ENCODE measurements around the gene SNAPIN.
A peak's percentile ranks its signal among the peaks of the same experiment; 100 is the strongest.

SNAPIN gene

DNA sequence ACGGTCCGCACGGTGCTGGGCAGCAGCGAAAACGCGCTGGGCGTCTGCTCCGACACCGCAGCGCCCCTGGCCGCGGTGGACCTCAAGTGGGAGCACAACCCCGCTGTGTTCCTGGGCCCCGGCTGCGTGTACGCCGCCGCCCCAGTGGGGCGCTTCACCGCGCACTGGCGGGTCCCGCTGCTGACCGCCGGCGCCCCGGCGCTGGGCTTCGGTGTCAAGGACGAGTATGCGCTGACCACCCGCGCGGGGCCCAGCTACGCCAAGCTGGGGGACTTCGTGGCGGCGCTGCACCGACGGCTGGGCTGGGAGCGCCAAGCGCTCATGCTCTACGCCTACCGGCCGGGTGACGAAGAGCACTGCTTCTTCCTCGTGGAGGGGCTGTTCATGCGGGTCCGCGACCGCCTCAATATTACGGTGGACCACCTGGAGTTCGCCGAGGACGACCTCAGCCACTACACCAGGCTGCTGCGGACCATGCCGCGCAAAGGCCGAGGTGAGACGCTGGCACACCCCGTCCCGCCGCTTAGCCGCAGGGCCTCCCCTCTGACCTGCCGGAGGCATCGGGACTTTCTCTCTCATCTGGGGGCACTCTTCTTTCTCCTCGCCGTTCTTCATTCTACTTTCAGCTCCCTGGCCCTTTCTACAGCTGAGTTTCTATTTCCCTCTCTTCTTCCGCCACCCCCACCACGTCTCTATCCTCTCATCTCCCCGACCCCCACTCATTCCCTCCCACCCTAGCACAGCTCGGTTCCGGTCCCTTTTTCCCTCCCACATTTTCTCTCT, 21.0 kb downstream of the SNAPIN start:
- DNase-seq: no peak

DNA sequence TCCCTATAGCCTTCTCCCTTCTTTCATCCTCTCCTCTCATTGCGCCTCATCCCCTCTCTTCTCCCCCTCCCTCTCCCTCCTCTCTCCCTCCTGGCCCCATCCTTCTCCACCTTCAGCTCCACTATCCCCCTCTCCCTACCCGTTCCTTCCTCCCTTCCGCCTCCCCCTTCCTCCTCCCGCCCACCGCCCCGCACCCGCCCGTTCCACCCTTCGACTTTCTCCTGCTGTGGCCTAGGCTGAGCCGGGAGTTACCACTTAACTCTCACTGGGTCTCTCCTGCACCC, 21.6 kb downstream of the SNAPIN start:
- no peak for DNase-seq

DNA sequence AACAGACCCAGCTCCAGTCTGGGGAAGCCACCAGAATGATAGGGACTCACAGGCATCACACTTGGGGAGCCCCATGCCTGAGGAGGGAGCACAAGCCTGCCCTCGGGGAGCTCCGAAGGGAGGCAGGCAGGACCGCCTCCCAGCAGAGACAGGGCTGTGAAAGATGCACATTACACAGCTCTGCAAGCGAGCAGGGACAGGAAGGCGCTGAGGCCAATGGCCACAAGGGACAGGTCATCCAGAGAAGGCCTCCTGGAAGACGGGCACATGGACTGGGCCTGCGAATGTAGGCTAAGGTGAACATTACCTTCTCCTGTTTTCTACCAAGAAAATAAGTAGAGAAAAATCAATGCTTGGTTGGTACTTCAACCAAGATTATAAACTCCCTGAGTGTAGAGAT, 24.2 kb downstream of the SNAPIN start:
- DNase-seq: no peak

DNA sequence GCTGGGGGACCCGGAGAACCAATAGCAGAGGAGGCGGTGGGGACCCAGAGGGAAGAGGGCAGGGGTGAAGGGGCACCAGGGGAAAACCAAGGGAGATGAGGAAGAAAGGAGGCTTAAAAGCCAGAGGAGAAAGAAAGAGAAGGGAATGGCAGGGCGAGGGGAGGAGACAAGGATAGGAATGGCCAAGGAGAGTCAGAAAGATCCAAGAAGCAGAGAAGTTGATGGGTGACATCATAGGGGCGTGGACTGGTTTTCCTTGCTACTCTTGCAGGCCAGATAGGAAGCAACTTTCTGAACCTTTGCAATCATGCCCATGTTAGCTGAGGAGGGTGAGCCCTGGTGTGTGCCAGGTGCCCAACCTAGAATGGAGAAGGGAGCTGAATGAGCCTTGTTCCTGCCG, 25.4 kb downstream of the SNAPIN start:
- no peak for DNase-seq

DNA sequence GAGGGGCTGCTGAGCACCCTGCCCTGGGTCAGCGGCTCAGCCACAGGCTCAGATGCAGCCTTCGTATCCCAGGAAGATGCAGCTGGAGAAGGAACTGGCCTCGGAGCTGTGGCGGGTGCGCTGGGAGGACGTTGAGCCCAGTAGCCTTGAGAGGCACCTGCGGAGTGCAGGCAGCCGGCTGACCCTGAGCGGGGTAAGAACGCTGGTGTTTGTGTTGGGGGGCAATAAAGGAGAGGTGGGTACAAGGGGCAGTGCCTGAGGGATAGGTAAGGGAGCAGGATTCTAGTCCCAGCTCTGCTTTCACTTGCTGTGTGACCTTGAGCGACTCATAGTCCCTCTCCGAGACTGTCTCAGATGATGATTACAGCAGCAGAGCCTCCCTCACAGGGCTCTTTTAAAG, 26.4 kb downstream of the SNAPIN start:
- no peak for DNase-seq

DNA sequence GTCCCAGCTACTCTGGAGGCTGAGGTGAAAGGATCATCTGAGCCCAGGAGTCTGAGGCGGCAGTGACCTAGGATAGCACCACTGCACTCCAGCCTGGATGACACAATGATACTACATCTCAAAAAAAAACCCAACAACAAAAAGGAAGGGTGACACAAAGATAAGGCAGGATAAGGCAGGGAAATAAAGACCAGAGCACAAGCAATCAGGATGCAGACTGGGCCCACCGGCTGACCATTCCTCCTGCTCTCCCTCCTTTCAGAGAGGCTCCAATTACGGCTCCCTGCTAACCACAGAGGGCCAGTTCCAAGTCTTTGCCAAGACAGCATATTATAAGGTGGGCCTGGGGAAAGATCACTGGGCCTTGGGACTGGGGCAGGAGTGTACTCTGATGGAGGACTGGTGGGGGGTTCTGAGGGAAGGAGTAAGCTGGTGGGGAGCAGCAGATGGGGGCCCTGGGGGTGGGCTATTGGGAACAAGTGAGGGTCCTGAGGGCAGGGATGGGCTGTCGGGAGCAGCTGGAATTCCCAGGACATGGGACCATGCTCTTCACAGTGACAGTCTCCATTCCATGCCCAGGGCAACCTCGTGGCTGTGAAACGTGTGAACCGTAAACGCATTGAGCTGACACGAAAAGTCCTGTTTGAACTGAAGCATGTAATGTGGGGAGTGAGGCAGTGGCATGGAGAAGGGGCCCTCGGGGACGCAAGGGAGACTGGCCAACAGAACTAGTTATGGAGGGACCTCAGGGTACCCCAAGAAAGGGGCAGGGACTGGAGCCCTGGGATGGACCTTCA, 27.2 kb downstream of the SNAPIN start:
- DNase-seq: no peak

DNA sequence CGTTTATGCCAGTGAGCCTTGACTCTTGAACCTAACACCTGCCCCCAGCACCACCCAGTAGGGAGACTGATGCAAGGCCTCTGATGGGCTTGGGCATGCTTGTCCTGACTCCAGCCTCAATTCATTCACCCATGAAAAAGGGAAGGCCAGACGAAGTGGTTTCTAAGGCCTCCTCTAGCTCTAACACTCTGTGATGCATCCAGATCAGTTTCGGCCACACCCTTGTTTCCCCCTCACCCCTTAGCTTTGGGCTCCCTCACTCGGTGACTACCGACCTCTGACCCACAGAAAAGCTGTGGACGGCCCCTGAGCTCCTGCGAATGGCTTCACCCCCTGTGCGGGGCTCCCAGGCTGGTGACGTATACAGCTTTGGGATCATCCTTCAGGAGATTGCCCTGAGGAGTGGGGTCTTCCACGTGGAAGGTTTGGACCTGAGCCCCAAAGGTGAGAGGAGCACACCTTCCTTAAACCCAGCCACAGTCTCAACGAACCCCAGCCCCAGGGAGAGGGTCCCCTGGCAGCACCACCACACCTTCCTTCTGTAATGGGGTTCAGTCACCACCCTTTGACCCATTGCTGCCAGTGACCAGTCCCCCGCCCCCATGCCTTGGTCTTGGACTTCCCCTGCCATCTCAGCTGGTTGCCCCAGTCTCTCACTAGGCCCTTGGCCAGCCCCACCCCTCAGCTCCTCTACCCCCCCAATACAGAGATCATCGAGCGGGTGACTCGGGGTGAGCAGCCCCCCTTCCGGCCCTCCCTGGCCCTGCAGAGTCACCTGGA, 29.0 kb downstream of the SNAPIN start:
- DNase-seq: no peak

DNA sequence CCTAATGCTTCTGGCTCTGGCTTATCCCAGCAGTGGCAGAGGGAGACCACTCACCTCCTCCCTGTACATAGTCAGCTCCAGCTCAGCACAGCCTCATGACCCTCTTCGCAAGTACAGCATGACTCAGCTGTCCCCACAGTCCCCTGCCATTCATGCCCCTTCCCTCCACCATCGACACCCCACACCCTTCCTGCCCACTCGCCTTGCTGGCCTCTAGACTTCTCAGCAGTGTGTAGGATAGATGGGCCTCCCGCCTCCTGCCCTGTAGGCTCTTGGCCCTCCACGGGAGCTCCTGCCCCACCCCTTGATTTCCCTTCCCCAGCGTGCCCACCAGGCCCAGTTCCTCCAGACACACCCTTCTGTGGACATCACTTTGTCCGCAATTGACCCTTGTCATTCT, 29.8 kb downstream of the SNAPIN start:
- DNase-seq: no peak

DNA sequence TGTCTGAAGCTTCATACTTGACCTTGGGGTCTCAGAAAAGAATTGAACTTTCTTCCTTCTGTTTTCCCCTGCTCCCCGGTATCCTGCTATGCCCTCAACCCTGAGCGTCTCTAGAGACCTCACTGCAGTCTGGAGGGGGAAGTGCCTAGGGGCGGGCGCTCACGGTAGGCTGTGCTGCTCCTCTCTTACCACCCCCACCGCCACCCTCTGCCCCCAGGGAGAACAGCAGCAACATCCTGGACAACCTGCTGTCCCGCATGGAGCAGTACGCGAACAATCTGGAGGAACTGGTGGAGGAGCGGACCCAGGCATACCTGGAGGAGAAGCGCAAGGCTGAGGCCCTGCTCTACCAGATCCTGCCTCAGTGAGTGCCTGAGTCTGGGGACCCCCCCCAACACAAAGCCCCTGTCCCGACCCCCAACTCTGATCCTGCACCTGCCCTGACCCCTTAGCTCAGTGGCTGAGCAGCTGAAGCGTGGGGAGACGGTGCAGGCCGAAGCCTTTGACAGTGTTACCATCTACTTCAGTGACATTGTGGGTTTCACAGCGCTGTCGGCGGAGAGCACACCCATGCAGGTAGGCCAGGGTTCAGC, 30.3 kb downstream of the SNAPIN start:
- DNase-seq: no peak

DNA sequence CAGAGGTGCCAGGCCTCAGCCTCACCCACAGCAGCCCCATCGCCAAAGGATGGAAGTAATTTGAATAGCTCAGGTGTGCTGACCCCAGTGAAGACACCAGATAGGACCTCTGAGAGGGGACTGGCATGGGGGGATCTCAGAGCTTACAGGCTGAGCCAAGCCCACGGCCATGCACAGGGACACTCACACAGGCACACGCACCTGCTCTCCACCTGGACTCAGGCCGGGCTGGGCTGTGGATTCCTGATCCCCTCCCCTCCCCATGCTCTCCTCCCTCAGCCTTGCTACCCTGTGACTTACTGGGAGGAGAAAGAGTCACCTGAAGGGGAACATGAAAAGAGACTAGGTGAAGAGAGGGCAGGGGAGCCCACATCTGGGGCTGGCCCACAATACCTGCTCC, 35.0 kb downstream of the SNAPIN start:
- no peak for DNase-seq

DNA sequence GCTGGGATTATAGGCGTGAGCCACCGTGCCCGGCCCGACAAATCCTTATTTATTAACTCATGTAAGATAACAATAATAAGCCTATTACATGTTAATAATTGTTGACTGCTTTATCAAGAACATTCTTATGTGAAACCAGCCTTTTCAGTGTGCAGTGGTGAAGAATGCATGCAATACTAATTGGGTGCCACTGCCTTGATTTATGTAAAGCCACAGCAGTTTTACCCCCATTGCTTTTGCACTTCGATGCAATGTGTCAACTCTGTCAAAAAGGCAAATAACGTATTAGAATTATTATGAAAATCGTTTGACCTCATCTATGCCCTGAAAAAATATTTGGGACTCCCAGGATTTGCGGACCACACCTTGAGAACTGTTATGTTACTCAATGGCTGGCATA, 38.2 kb downstream of the SNAPIN start:
- no peak for DNase-seq

DNA sequence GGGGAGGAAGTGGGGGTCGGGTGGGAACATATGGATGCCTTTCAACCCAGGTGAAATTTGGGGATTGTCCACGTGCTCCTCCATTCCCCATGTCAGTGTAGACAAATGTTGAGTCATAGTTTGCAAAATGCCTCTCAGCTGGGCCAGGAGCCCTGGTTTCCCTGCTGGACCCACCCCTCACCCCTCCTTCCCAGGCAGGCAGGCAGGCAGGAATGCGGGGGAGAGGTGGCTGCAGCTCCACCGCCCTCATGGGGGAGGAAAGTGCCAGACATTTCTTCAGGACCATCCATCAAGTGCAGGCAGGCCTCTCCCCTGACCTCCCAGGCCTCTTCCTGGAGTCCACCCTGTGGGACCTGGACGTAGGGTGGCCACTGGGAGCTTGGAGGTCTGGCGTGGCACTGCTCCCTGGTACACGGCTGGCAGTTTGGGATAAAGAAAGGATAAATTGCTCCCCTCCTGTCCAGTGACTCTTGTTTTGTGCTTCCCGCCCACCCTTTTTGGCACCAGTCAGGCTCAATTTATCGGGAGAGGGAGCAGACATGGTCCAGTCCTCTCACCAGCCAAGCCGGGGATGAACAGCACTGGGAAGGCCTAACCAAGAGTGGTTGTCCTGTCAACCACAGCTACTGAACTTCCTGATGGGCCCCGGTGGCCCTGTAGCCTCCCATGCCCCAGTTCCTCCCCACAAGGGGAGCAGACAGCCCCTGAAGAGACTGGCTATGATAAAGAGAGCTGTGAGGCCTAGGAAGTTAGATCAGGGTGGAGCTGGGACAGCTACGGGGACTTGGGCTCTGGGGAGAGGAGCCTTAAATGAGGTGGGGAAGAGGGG, 38.9 kb downstream of the SNAPIN start:
- DNase-seq: peak; percentile 53

DNA sequence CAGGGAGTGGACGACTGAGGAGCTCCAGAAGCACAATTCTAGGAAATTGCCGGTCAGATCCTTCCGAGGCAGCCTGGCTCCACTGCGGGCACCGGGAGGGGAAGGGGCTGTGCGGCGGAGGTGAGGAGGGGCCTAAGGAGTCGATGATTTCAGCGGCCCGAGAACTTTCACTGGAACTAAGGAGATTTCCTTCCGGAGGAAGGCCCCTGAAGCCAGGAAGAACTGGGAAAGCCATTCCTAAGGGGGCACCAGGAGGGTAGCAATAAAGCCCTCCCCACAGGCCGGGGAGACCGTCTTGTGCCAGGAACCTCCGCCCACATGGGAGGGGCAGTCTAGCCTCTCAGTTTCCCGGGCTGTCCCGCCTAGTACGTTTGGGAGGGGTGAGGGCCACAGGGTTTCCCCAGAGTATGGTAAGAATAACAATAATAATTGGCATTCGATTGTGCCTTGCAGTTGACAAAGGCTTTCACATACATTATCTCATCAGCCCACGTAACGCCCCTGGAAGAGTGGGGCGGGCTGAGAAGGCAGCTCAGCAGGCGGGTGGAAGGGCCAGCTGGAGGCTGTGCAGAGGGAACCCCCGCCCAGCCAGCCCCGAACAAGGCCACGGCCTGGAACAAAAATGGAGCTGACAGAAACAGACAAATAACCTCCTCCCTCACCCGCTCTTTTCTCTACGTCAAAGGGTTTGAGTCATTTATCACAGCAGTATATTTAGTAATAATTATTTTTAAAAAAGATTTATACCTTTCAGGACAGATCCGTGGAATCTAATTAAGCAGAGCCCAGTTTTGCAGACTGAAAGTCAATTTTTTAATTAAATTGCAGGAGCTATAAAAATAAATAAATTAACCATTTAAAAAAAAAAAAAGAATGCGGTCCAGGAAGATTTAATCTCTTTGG, 39.8 kb downstream of the SNAPIN start:
- DNase-seq: peak; percentile 87

DNA sequence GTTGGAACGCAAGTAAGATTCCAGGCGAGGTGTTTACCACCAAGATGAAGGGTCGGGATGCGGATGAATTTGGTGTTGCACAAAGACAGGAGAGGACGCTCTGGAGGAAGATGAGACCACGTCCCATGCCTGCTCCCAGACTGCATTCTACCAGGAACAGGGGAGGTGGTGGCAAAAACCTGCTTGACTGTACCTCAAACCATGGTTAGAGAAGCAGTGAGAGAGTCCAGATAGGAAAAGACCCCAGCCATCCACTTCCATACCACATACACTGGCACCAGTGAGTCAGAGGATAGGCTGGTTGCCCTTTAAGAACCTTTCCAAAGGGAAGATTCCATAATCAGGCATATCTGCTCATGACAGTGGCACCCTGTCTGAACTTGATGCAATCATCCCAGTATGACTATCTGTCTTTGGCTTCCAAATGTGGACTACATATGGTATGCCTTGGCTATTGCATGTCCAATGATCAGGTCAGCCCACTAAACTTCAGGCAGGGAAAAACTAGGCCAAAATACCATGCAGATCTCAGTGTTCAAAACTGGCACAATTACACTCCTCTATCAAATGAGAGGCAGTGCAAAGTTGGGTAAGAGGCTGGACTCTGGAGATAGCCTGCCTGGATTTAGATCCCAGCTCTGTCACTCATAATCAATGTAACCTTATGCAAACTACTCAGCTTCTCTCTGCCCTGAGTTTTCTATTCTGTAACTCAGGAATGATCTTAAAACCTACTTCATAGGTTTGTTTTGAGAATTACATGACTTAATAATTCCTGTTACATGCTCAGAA, 40.6 kb downstream of the SNAPIN start:
- DNase-seq: peak; percentile 22

DNA sequence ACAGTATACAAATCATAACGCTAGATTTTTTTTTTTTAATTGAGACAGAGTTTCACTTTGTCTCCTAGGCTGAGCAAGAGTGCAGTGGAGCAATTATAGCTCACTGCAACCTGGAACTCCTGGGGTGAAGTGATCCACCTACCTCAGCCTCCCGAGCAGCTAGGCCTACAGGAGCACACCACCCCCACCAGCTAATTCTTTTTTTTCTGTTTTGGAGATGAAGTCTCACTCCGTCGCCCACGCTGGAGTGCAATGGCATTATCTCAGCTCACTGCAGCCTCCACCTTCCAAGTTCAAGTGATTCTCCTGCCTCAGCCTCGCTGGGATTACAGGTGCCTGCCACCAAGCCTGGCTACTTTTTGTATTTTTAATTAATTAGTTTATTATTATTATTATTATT, 41.3 kb downstream of the SNAPIN start:
- no peak for DNase-seq

DNA sequence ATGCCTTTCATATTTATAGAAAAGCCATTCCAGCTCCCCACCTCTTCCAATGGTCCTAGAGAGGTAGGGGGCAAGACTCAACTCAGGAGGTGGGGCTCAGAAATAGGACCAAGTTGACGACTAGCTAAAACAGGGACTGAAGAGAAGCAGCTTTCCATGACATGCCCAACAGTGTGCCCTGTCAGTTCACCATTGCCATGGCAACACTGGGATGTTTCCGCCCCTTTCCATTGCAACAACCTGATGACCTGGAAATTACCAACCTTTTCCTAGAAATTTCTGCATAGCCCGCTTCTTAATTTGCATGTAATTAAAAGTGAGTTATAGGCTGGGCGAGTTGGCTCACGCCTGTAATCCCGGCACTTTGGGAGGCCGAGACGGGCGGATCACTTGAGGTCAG, 47.0 kb downstream of the SNAPIN start:
- no peak for DNase-seq

DNA sequence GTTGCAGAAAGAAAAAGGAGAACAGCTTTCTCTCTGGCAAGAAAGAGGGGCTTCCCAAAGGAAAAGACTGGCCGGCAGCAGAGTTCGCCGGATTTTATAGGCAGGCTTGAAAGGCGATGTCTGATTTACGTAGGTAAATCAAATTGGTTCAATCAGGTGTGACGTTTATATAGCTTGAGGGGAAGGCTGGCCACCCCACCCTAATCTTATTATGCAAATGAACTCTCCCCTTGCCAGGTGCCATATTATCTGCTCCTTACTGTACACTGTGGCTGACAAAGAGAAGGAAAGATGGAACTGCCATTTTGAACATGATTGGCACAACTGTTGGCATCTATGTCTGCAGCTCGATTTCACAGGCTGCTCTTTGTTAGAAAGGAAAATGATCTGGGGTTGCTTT, 52.5 kb downstream of the SNAPIN start:
- DNase-seq: no peak
